RWPE1 (cell line): ENCODE data around the gene IL15RA.

ENCODE experiments used
- CTCF ChIA-PET: fragments of 350-600 bp; sonication (Branson Sonifier 250); formaldehyde crosslinking; extraction: SDS; loops from one replicate; lab custom pipeline; 2021; lab: Yijun Ruan, JAX
- POLR2A ChIA-PET: fragments of 400-600 bp; formaldehyde crosslinking; extraction: SDS; loops from one replicate; lab custom pipeline; 2020; ENCODE audit warnings: antibody characterized with exemption; ENCODE audit not compliant: low non-redundant PET; lab: Yijun Ruan, JAX
- DNase-seq: peaks from one replicate; pipeline ENCODE4 v3.0.0; 2012; ENCODE audit warnings: low spot score
- H3K27ac ChIP-seq: fragments of 450-650 bp; 2 replicates; pipeline ENCODE4 v1.5.1; 2017
- TF ChIP-seq, protein P1 (sequence below): fragments of 450-650 bp; conservative IDR thresholded peaks from 2 replicates; pipeline ENCODE4 v1.5.1; 2017; ENCODE audit warnings: low read depth, mild to moderate bottlenecking

The IL15RA gene

DNA sequence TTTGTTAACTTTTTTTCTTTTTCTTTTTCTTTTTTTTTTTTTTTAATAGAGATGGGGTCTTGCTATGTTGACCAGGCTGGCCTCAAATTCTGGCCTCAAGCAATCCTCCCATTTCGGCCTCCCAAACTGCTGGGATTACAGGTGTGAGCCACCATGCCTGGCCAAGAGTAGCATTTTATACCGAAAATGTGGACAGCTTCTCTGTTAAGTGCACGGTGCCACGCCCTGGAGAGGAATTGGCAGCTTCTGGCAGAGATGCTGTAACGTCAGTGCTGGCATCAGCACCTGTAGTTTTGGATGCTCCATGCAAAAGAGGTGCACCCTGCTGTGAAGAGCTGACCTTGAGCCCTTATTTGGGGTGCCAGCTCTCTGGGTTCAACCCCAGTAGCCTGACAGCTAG, 18.2 kb downstream of the IL15RA start:
- CTCF ChIA-PET = interaction anchor here (0.6 kb wide), 1 partner anchor 12 kb away, joined by 3 read pairs; no protein-coding TSS in a partner anchor
- peak overlapping the region; percentile 49 for H3K27ac ChIP-seq

DNA sequence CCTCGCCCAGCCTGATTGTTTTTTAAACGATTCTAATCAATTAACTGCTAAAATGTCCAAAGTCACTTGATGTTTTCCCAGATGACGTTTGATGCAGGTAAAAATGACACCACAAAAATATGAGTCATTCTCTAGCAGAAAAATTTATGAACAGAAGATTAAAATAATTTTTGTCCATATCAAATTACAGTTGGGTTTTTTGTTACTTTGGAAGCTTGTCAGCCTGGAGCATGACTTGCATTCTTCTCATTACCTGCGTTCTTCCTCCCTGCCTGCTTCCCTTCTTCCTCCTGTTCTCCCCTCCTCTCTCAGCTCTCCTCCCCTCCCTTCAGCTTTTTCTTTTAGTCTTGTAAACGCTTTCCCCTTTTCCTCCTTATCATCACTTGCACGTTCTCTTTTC, 18.7 kb downstream of the IL15RA start:
- TF ChIP-seq, protein P1, sequence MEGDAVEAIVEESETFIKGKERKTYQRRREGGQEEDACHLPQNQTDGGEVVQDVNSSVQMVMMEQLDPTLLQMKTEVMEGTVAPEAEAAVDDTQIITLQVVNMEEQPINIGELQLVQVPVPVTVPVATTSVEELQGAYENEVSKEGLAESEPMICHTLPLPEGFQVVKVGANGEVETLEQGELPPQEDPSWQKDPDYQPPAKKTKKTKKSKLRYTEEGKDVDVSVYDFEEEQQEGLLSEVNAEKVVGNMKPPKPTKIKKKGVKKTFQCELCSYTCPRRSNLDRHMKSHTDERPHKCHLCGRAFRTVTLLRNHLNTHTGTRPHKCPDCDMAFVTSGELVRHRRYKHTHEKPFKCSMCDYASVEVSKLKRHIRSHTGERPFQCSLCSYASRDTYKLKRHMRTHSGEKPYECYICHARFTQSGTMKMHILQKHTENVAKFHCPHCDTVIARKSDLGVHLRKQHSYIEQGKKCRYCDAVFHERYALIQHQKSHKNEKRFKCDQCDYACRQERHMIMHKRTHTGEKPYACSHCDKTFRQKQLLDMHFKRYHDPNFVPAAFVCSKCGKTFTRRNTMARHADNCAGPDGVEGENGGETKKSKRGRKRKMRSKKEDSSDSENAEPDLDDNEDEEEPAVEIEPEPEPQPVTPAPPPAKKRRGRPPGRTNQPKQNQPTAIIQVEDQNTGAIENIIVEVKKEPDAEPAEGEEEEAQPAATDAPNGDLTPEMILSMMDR = no peak
- CTCF ChIA-PET = no interaction called here
- H3K27ac ChIP-seq = peak overlapping the region; percentile 62
- no peak for DNase-seq
- POLR2A ChIA-PET = no interaction called here

More for the DNA sequence above, 18.2 kb downstream of the IL15RA start:
- no peak for DNase-seq
- POLR2A ChIA-PET = no interaction called here
- TF ChIP-seq, protein P1 = no peak

DNA sequence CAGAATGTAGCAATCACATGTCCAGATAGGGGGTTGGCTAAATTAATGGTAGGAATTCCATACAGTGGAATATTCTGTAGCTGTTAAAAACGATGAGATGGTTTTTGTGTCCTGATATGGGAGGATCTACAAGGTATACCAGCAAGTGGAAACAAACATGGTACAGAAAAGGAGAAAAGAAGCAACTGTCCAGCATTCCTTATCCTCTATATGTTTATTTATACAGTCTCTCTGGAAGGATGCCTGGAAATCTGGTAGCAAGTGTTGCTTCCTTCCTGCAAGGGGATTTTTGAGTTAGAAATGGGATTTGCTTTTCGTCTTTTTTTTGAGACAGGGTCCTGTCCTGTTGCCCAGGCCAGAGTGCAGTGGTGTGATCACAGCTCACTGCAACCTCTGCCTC, 19.3 kb downstream of the IL15RA start:
- ChIA-PET CTCF (interaction anchor here (0.7 kb wide), 1 partner anchor 136 kb away, joined by 3 read pairs; no protein-coding TSS in a partner anchor), POLR2A (no interaction called here)
- H3K27ac ChIP-seq = peak overlapping the region; percentile 62
- no peak for DNase-seq
- TF ChIP-seq, protein P1 = no peak

GRCh38 chr10:5956146-5956936, 21.0 kb downstream of the IL15RA start:
- ChIA-PET POLR2A (interaction anchor here (0.6 kb wide), 1 partner anchor 67 kb away, joined by 6 read pairs; no protein-coding TSS in a partner anchor), CTCF (no interaction called here)
- no peak for DNase-seq
- H3K27ac ChIP-seq = 0 out of 2 replicates have a peak overlapping the region, but pooled peaks have one; percentile 10
- TF ChIP-seq, protein P1 = no peak

- H3K27ac ChIP-seq = peak overlapping the region; percentile 95
- POLR2A ChIA-PET = no interaction called here
- no peak for DNase-seq
- CTCF ChIA-PET = interaction anchor here (0.7 kb wide), 1 partner anchor 9 kb away, joined by 5 read pairs; no protein-coding TSS in a partner anchor
- TF ChIP-seq, protein P1 = no peak
Measured at GRCh38 chr10:5953676-5954075, 23.7 kb downstream of the IL15RA start.

DNA sequence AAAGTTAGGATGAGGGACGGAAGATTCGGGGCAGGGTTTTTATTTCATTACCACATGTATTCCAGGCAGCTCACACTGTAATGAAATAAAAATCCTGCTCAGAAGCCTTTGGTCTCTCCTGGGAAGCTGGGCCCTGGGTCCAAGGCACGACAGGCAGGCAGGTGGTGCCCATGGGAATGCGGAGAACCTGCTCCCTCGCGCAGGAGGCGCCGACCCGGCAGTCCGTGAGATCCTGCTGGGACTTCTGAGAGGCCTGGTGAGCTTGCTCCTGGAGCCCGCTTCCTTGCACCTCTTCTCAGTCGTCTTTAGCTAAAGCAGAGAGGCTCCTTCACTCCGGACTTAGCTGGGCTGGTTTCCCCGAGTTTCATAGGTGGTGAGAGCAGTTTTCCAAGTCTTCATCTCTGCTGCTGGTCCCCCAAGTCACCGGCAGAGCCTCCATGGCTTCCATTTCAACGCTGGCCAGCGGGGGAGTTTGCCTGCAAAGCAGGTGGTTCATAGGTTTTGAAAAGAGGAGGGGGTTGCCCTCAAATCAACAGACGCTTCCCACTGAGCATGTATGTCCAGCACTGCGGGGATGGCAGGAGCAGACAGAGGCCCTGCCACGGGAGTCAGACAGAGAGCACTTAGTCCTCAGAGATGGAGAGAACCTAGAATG, 24.5 kb downstream of the IL15RA start:
- H3K27ac ChIP-seq = peak overlapping the region; percentile 95
- no peak for DNase-seq
- TF ChIP-seq, protein P1 = no peak
- POLR2A ChIA-PET = interaction anchor here (0.6 kb wide), 1 partner anchor 98 kb away, joined by 3 read pairs; no protein-coding TSS in a partner anchor
- CTCF ChIA-PET = interaction anchor here (0.9 kb wide), 1 partner anchor 26 kb away, joined by 3 read pairs; no protein-coding TSS in a partner anchor
